Memory B cell (primary cell): ENCODE results near the gene SLC35F2.
A peak's percentile ranks its signal among the peaks of the same experiment; 100 is the strongest.

Experiments used
- ATAC-seq: fragments of 150-1000 bp; cut with Tn5 transposase; 2 replicates; pipeline ENCODE4 v1.10.0; 2021; ENCODE audit warnings: low read depth, mild to moderate bottlenecking, moderate library complexity
- DNase-seq, 2 donors: peaks; one replicate each; pipeline ENCODE4 v3.0.0; 2022; ENCODE audit warnings: low spot score in 2 of 2
- H3K27ac Mint-ChIP-seq: one replicate; pipeline ENCODE4 v1.8.0; 2022; ENCODE audit warnings: mild to moderate bottlenecking, moderate library complexity, mixed read lengths
- H3K27me3 Mint-ChIP-seq: one replicate; pipeline ENCODE4 v1.8.0; 2022; ENCODE audit warnings: mixed read lengths
- H3K36me3 Mint-ChIP-seq: one replicate; pipeline ENCODE4 v1.8.0; 2022; ENCODE audit warnings: mild to moderate bottlenecking, mixed read lengths
- H3K4me1 Mint-ChIP-seq: one replicate; pipeline ENCODE4 v1.8.0; 2022; ENCODE audit warnings: mixed read lengths
- H3K4me3 Mint-ChIP-seq: one replicate; pipeline ENCODE4 v1.8.0; 2022; ENCODE audit warnings: mild to moderate bottlenecking, moderate library complexity, mixed read lengths
- H3K9me3 Mint-ChIP-seq: one replicate; pipeline ENCODE4 v1.8.0; 2022; ENCODE audit warnings: mixed read lengths

The SLC35F2 gene

DNA sequence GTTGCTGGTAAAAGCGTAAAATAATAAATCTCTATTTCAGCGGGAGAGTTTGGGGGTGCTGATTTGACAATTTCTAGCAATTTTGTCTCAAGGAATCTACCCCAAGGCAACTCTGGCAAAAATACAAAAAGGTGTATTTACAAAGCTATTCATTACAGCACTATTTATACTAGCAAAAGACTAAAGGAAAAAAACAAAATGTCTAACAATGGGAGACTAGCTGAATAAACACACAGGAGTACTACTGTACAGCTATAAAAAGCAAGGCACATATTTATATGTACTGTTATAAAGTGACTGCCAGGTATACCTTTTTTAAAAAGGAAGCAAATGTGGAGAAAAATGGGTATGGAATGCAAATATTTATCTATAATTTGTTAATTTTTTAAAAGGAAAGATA, 32.7 kb downstream of the SLC35F2 start:
- no peaks in the 10 kb centered on the region for H3K36me3 Mint-ChIP-seq
- no peak for ATAC-seq
- H3K9me3 Mint-ChIP-seq: no peaks in the 10 kb centered on the region
- no peaks in the 10 kb centered on the region for H3K27me3 Mint-ChIP-seq
- no peak overlapping the region for H3K27ac Mint-ChIP-seq
- H3K4me3 Mint-ChIP-seq: no peak overlapping the region
- DNase-seq: no peak
- H3K4me1 Mint-ChIP-seq: peaks cover 13% of the 10 kb centered on the region

DNA sequence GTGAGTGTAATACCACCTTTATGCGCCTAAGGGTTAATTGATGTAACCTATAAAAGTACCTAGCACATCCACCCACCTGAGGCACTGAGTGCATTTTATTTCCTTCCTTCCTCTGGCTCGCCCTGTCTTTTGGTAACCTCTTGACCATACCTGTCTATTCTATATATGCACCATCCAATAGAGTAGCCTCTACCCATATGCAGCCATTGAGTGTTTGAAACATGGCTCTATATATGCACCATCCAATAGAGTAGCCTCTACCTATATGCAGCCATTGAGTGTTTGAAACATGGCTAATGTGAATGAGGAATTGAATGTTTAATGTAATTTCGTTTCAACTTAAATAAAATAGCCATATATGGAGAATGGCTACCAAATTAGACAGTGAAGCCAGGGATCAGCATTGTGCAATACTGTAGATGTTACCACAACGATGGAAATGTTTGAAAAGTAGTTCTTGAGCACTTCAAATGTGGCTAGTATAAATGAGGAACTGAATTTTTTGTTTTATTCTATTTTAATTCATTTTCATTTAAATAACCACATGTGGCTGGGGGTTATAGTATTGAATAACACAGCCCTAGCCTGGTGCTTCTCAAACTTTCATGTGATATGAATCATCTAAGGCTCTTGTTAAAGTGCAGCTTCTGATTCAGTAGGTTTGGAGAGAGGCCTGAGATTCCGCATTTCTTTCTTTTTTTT, 33.8 kb downstream of the SLC35F2 start:
- no peaks in the 10 kb centered on the region for H3K36me3 Mint-ChIP-seq
- H3K4me1 Mint-ChIP-seq: peaks cover 13% of the 10 kb centered on the region
- ATAC-seq (no peak), DNase-seq (no peak)
- no peaks in the 10 kb centered on the region for H3K27me3 Mint-ChIP-seq
- H3K27ac Mint-ChIP-seq: no peak overlapping the region
- H3K4me3 Mint-ChIP-seq: no peak overlapping the region
- H3K9me3 Mint-ChIP-seq: no peaks in the 10 kb centered on the region

DNA sequence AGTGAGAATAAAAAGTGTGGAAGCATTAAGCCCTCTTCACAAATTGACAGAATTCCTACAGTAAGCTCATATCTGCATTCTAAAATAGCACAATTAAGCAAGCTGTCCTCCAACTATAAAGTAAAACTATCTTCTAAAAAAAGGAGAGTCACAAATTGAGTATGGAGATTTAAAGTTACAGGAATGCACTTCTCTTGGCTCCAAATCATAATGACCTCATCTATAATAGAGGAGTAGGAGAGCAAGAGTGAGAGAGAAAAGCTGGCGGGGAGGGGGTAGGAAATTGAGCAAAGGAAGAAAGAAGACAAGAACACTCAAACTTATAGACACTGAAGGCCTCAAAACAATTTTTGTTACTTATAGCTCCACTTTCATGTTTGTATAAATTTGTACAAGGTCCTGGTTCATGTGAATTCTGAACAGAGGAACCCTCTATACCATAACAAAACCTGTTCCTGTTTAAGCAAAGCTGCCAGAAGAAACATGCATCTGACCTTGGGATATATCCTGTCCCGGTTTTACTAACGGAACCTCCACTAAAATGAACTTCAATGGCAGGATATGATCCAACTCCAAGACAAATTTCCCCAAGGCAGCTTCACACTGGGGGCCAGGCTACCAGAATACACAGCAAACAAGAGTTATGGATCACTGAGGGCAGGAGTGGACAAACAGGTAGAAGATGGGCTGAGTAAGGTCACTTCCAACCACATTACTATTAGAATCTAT, 37.2 kb downstream of the SLC35F2 start:
- ATAC-seq: no peak
- Mint-ChIP-seq H3K27me3 (no peaks in the 10 kb centered on the region), H3K4me3 (no peak overlapping the region), H3K27ac (no peak overlapping the region), H3K36me3 (peaks cover 4% of the 10 kb centered on the region), H3K9me3 (peaks cover 2% of the 10 kb centered on the region), H3K4me1 (peaks cover 15% of the 10 kb centered on the region)
- no peak for DNase-seq

DNA sequence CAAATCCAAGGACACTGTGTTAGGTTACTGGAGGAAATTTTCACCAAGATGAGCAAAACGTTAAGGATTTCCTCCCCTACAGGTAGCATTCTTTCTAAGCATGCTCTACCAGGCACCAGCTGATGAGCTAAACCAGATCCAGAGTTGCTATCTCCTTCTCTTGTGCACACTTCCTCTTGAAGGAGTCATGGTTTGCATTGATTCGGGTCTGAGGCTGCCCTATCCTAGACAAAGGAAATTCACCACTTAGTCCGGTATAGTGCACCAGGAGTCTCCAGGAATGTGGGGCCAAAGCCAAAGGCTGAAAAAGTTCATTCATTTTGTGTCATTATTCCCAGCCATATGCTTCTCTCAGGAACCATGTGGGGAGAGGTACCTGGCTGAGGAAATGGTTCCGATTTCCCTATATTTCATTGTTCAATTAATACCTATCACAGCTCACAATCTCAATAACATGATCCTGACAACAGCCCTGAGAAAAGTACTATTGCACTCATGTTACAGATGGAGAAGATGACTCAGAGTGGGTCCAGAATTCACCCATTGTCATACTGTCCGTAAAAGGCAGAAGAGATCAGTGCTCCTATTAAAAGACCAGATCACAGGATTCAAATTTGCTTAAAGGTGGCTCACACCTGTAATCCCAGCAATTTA, 39.1 kb downstream of the SLC35F2 start:
- Mint-ChIP-seq H3K27ac (no peak overlapping the region), H3K4me3 (no peak overlapping the region), H3K4me1 (peaks cover 11% of the 10 kb centered on the region), H3K9me3 (peaks cover 2% of the 10 kb centered on the region), H3K36me3 (peaks cover 4% of the 10 kb centered on the region), H3K27me3 (no peaks in the 10 kb centered on the region)
- DNase-seq (no peak), ATAC-seq (no peak)

DNA sequence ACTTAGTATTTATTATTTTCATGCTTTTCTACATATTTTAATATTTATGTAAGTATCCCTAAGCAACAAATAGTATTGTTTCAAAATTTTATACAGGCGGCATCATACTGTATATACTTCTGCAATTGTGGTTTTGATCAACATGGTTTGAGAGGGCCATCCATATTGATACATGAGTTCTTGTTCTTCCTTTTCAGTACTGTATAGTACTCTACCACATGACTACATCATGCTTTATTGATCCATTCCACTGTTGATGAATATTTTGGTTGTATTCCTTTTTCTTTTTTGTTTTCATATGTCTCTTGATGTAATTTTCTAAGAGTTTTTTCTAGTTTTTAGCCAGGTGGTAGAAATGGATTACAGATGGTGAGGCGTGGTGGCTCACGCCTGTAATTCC, 40.1 kb downstream of the SLC35F2 start:
- H3K36me3 Mint-ChIP-seq: peaks cover 4% of the 10 kb centered on the region
- peaks cover 11% of the 10 kb centered on the region for H3K4me1 Mint-ChIP-seq
- no peak overlapping the region for H3K27ac Mint-ChIP-seq
- DNase-seq (no peak), ATAC-seq (no peak)
- H3K4me3 Mint-ChIP-seq: no peak overlapping the region
- no peaks in the 10 kb centered on the region for H3K27me3 Mint-ChIP-seq
- H3K9me3 Mint-ChIP-seq: peaks cover 2% of the 10 kb centered on the region

DNA sequence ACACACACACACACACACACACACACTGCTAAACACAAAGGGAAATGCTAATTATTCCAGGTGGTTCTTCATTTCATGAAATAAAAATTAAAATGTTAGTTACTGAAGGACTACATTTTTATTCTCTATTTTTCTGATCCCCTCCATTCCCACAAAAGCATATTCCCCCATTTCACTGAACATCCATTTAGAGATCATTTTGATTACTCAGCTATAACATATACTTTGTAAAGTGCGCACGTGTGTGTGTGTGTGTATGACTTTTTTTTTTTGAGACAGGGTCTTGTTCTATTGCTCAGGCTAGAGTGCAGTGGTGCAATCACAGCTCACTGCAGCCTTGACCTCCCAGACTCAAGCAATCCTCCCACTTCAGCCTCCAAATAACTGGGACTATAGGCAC, 42.6 kb downstream of the SLC35F2 start:
- no peak overlapping the region for H3K27ac Mint-ChIP-seq
- no peak for ATAC-seq
- H3K27me3 Mint-ChIP-seq: no peaks in the 10 kb centered on the region
- DNase-seq: no peak
- H3K9me3 Mint-ChIP-seq: peaks cover 2% of the 10 kb centered on the region
- H3K36me3 Mint-ChIP-seq: peaks cover 6% of the 10 kb centered on the region
- H3K4me1 Mint-ChIP-seq: peaks cover 4% of the 10 kb centered on the region
- H3K4me3 Mint-ChIP-seq: no peak overlapping the region

DNA sequence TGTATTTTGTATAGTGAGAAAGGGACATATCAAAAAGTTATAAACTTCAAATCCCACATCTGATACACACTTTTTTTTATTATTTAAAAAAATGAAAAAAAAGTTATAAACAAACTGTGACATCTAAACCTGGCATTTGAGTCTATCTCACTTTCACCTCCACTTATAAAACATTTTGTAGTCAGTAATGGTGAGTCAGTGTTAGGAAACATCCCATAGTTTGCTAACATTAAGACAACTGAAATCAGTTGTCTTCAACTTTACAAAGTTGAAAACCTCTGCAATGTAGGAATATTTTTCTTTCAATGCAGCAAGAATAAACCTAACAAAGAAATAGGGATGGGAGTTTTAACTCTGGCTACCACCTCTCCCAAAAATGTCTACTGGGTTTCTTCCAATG, 47.7 kb downstream of the SLC35F2 start:
- Mint-ChIP-seq H3K27me3 (no peaks in the 10 kb centered on the region), H3K4me3 (no peak overlapping the region), H3K9me3 (no peaks in the 10 kb centered on the region), H3K36me3 (peaks cover 26% of the 10 kb centered on the region), H3K27ac (no peak overlapping the region), H3K4me1 (no peaks in the 10 kb centered on the region)
- DNase-seq: no peak
- ATAC-seq: no peak

DNA sequence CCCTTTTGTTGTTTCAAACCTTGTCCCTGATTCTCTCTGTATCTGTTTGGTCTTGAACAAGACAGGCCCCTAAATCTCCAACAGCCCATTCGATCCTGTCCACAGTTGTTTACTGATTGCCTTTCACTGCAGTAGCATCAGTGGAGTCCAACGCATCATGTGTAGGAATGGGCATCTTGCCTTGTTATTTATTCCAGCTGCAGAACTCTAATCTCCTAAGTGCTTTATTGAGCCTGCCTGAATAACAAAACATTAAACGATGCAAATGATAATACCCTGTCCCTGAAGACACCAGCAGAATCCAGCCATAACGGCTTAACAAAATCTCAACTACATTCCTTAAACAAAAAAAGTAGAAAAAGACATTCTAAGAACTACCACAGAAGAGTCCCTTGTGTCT, 50.1 kb downstream of the SLC35F2 start:
- no peaks in the 10 kb centered on the region for H3K4me1 Mint-ChIP-seq

DNA sequence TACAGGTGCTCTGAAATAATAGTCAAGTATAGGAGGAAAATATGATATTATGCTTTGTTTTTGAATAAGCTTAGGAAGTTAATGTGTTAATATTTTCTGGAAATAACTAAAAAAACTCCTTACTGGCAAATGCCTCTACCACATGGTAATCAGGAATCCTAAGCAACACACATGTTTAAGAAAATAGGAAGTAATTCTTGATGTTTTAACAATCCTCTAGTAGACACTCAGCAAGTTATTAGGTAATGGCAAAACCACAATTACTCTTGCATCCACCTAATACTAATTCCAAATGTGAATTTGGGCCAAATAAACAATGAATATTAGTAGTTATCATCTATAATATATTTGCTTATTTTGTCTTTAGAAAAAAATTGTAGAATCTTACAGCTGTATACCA, 53.6 kb downstream of the SLC35F2 start:
- Mint-ChIP-seq H3K27ac (no peak overlapping the region), H3K36me3 (peaks cover 41% of the 10 kb centered on the region), H3K4me1 (no peaks in the 10 kb centered on the region), H3K9me3 (no peaks in the 10 kb centered on the region), H3K4me3 (no peak overlapping the region), H3K27me3 (no peaks in the 10 kb centered on the region)
- DNase-seq (no peak), ATAC-seq (no peak)

More for the DNA sequence above, 50.1 kb downstream of the SLC35F2 start:
- H3K4me3 Mint-ChIP-seq: no peak overlapping the region
- peaks cover 30% of the 10 kb centered on the region for H3K36me3 Mint-ChIP-seq
- ATAC-seq (no peak), DNase-seq (no peak)
- no peak overlapping the region for H3K27ac Mint-ChIP-seq
- H3K27me3 Mint-ChIP-seq: no peaks in the 10 kb centered on the region
- no peaks in the 10 kb centered on the region for H3K9me3 Mint-ChIP-seq

DNA sequence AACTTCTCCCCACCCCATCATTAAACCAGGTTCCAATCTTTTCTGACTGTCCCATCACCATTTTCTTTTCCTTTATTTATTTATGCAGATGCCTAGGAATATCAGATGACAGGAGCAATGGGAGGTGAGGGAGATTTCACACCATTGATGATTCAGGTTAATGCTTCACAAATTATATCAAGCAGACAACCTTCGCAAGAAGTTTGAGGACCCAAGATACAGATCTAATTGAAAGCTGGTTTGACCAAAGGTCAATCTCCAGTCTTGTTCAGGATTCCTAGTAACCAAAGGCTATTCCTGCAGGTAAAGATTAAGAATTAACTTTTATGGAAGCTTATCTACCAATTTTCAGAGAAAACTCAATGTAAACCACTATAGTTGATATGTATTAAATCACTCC, 54.4 kb downstream of the SLC35F2 start:
- Mint-ChIP-seq H3K9me3 (no peaks in the 10 kb centered on the region), H3K4me1 (no peaks in the 10 kb centered on the region), H3K4me3 (no peak overlapping the region), H3K27me3 (no peaks in the 10 kb centered on the region), H3K27ac (no peak overlapping the region), H3K36me3 (peaks cover 36% of the 10 kb centered on the region)
- no peak for DNase-seq
- ATAC-seq: no peak

DNA sequence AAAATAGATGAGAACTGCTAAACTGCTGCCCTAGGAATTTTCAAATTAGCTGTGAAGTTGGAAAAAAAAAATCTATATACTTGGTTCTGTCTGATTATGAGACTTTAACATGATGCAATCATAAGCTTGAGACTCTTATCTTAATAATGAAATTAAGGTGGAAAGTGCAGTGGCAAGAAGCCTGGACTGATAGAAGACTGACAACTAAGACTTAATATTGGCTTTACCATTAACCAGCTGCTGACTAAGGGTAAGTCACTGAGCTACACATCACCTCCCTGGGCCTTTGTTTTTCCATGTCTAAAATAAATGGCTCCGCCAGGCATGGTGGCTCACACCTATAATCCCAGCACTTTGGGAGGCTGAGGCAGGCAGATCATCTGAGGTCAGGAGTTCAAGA, 56.9 kb downstream of the SLC35F2 start:
- Mint-ChIP-seq H3K27ac (no peak overlapping the region), H3K27me3 (no peaks in the 10 kb centered on the region), H3K4me1 (no peaks in the 10 kb centered on the region), H3K9me3 (no peaks in the 10 kb centered on the region), H3K36me3 (peaks cover 24% of the 10 kb centered on the region), H3K4me3 (no peak overlapping the region)
- ATAC-seq: no peak
- no peak for DNase-seq

DNA sequence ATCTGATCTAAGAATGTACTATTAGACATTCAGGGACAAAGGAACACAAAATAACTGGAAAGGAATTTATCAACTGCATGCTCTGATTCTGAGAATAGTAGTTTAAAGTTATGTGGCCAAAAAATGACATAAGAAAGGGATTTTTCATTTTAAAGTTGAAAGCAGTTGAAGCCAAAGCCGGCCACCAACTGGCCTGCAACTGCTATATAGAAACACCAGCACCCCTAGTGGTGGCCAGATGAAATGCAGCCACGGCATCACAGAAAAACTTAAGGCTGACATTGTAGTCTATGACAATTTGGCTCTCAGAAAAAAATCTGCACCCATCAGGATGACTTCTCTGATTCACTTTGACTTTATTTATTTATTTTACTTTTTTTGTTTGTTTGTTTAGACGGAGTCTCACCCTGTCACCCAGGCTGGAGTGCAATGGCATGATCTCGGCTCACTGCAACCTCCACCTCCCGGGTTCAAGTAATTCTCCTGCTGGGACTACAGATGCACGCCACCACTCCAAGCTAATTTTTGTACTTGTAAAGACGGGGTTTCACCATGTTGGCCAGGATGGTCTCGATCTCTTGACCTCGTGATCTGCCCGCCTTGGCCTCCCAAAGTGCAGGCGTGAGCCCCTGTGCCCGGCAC, 59.2 kb downstream of the SLC35F2 start:
- peak; percentile 51 to 58 for DNase-seq
- Mint-ChIP-seq H3K9me3 (peaks cover 3% of the 10 kb centered on the region), H3K27ac (no peak overlapping the region), H3K27me3 (no peaks in the 10 kb centered on the region), H3K4me1 (no peaks in the 10 kb centered on the region), H3K36me3 (peaks cover 35% of the 10 kb centered on the region), H3K4me3 (no peak overlapping the region)
- peak; percentile 52 for ATAC-seq

DNA sequence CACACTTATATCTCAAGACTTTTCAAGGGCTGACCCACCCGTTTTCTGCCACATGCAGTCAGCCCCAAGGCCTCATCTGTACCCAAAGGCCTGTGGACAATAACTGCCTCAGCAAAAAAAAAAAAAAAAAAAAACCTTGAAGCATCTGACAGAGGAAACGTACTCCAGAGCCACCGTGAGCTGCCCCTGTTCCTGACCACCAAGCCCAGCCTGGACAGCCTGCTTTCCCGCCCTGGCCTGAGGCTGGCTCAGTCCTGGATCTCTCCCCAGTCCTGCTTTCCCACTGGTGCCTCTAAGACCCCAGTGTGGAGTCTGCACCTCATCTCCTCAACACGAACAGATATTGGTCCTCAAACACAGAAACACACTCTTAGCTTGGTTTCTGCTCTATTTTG, 66.5 kb downstream of the SLC35F2 start:
- peaks cover 37% of the 10 kb centered on the region for H3K36me3 Mint-ChIP-seq

DNA sequence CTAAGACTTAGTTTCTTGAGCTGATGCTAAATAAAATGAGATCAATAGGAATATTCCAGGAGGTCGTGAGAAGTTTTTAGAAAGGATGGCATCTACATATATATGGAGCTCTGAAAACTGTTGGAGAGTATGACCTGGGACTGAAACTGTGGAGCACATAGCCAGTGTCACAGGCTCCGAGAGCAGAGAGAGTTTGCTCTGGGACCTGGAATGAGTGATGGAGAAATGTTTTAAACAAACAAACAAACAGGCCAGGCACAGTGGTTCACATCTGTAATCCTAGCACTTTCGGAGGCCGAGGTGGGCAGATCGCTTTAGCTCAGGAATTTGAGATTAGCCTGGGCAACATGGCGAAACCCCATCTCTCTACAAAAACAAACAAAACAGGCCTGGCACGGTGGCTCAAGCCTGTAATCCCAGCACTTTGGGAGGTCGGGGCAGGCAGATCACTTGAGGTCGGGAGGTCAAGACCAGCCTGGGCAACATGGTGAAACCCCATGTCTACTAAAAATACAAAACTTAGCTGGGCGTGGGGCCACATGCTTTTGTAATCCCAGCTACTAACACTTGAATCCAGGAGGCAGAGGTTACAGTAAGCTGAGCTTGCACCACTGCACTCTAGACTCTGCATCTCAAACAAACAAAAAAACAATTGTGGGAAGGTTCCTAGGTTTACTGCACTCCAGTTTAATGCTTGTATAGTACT, 67.1 kb downstream of the SLC35F2 start:
- no peaks in the 10 kb centered on the region for H3K27me3 Mint-ChIP-seq
- H3K27ac Mint-ChIP-seq: no peak overlapping the region
- H3K4me3 Mint-ChIP-seq: no peak overlapping the region

More for the DNA sequence above, 66.5 kb downstream of the SLC35F2 start:
- ATAC-seq: no peak
- Mint-ChIP-seq H3K27ac (peak overlapping the region; percentile 62), H3K9me3 (peaks cover 3% of the 10 kb centered on the region), H3K4me1 (no peaks in the 10 kb centered on the region), H3K4me3 (no peak overlapping the region), H3K27me3 (no peaks in the 10 kb centered on the region)
- DNase-seq: no peak

More for the DNA sequence above, 67.1 kb downstream of the SLC35F2 start:
- no peak for DNase-seq
- Mint-ChIP-seq H3K9me3 (peaks cover 3% of the 10 kb centered on the region), H3K4me1 (no peaks in the 10 kb centered on the region), H3K36me3 (peaks cover 37% of the 10 kb centered on the region)
- no peak for ATAC-seq
